Measurements from ENCODE around the gene MGLL. TPM values are rescaled to one million over a fixed set of nuclear protein-coding genes. Genes with fewer than 3 reads are reported as not detected.
"Not testable (repeated sequence)": the region's sequence is repeated elsewhere in the genome, so short reads cannot be mapped to it uniquely, and the experiment has no call there.

The MGLL gene
- total and polyA plus RNA-seq, 9 donors = 4.5 to 22.4 (median 13.3) TPM

DNA sequence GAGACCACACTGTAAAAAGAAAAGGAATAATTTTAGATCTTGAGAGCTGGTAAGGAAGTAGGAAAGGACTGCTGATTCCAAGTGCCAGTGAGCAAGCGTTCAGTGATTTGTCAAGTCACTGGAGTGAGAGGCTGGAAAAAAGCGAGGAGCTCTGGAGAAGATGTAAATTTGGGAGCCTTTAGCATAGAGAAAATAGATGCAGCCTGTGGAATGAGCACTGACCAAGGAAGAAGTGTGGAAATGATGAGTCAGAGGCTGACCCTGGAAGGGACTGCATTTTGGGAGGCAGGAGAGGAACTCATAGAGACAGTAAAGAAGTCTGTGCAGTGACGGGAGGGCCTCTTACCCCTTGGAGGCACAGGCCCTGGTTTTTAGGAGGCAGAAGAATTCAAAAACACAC, 166.7 kb downstream of the MGLL start:
- Histone ChIP-seq H3K4me3 (no peak overlapping the region), H3K4me1 (ENCODE audit: insufficient read depth) (no peaks in the 10 kb centered on the region), H3K27me3 (no peaks in the 10 kb centered on the region), H3K36me3 (no peaks in the 10 kb centered on the region), H3K27ac (no peak overlapping the region), H3K9me3 (no peaks in the 10 kb centered on the region)
- DNase-seq = no peak
- intact Hi-C loops (cut with DNase I) = loop anchor here in 1 of 4 donors (10.0 kb wide), 1 partner anchor 319 kb away; no protein-coding TSS in a partner anchor
- no peak for TF ChIP-seq POLR2A (IDR thresholded peaks at IDR 0.05)
- 58 to 84% (median 66%) methylated on average over 3 of the region's 3 CpGs for WGBS, 3 donors

GRCh38 chr3:127654993-127655392, 167.3 kb downstream of the MGLL start:
- WGBS, 3 donors = 90 to 94% (median 93%) methylated on average over 6 of the region's 6 CpGs
- not testable (repeated sequence) for H3K4me1 ChIP-seq (ENCODE audit: insufficient read depth); H3K27me3 ChIP-seq; H3K27ac ChIP-seq; H3K36me3 ChIP-seq; DNase-seq; H3K9me3 ChIP-seq; H3K4me3 ChIP-seq
- intact Hi-C loops (cut with DNase I) = loop anchor here in 2 of 4 donors (5.0 to 10.0 kb wide), 2 partner anchors 317 to 320 kb away; no protein-coding TSS in a partner anchor

GRCh38 chr3:127654374-127654773, 167.9 kb downstream of the MGLL start:
- DNase-seq = no peak
- Histone ChIP-seq H3K9me3 (no peaks in the 10 kb centered on the region), H3K4me1 (ENCODE audit: insufficient read depth) (no peaks in the 10 kb centered on the region), H3K27ac (no peak overlapping the region), H3K36me3 (no peaks in the 10 kb centered on the region), H3K4me3 (no peak overlapping the region), H3K27me3 (no peaks in the 10 kb centered on the region)
- WGBS, 3 donors = 37 to 51% (median 50%) methylated on average over 4 of the region's 4 CpGs
- intact Hi-C loops (cut with DNase I) = loop anchor here in 2 of 4 donors (5.0 to 10.0 kb wide), 2 partner anchors 318 to 320 kb away; no protein-coding TSS in a partner anchor
- TF ChIP-seq POLR2A (IDR thresholded peaks at IDR 0.05) (no peak), EP300 (IDR thresholded peaks at IDR 0.05) (no peak)
- TF ChIP-seq, protein P1, sequence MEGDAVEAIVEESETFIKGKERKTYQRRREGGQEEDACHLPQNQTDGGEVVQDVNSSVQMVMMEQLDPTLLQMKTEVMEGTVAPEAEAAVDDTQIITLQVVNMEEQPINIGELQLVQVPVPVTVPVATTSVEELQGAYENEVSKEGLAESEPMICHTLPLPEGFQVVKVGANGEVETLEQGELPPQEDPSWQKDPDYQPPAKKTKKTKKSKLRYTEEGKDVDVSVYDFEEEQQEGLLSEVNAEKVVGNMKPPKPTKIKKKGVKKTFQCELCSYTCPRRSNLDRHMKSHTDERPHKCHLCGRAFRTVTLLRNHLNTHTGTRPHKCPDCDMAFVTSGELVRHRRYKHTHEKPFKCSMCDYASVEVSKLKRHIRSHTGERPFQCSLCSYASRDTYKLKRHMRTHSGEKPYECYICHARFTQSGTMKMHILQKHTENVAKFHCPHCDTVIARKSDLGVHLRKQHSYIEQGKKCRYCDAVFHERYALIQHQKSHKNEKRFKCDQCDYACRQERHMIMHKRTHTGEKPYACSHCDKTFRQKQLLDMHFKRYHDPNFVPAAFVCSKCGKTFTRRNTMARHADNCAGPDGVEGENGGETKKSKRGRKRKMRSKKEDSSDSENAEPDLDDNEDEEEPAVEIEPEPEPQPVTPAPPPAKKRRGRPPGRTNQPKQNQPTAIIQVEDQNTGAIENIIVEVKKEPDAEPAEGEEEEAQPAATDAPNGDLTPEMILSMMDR (IDR thresholded peaks at IDR 0.05) = no peak

GRCh38 chr3:127652246-127652995, 169.9 kb downstream of the MGLL start:
- WGBS, 3 donors = 68 to 73% (median 72%) methylated on average over 13 of the region's 13 CpGs
- H3K4me1 ChIP-seq (ENCODE audit: insufficient read depth) = peaks cover 2% of the 10 kb centered on the region
- H3K27me3 ChIP-seq = no peaks in the 10 kb centered on the region
- H3K4me3 ChIP-seq = no peak overlapping the region
- intact Hi-C loops (cut with DNase I) = loop anchor here in 2 of 4 donors (5.0 to 10.0 kb wide), 2 partner anchors 320 to 322 kb away; no protein-coding TSS in a partner anchor
- H3K36me3 ChIP-seq = no peaks in the 10 kb centered on the region
- H3K9me3 ChIP-seq = no peaks in the 10 kb centered on the region
- TF ChIP-seq, protein P1 (IDR thresholded peaks at IDR 0.05) = peak; percentile 51 to 69 (median 61)
- TF ChIP-seq EP300 (IDR thresholded peaks at IDR 0.05) = no peak
- H3K27ac ChIP-seq = no peak overlapping the region
- DNase-seq = peak in 4 of 5 donors; percentile 42 to 61 (median 50)

DNA sequence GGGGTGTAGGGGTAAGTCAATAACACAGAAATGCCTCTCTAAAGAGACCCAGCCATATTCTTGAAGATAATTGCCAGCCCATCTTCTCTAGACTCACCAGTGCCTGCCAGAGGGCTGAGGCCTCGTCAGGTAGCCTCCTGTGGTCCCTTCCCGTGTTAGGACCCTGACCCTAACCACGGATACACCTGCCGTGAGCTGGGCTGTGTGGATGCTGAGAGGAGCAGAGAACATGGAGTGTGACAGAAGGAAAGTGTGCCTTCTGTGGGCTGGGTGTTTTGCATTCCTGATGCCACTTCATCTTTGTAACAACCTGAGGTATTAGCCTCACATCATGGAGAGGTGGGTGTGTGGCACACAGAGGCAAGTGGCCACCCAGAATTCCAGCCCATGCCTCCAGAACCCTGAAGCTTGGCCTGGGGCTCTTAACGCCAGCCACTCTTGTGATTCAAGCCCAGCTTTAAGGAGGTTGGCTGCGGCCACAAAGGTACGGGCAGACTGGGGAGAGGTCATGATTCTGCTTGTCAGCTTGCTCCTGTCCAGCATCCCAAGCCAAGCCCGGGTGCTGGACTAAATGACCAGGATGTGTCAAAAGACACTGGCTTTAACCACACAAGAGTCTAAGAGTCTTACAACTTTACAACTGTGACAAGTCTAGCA, 170.7 kb downstream of the MGLL start:
- H3K4me3 ChIP-seq = no peak overlapping the region
- WGBS, 3 donors = 71 to 82% (median 82%) methylated on average over 8 of the region's 8 CpGs
- H3K27me3 ChIP-seq = no peaks in the 10 kb centered on the region
- DNase-seq = no peak
- no peaks in the 10 kb centered on the region for H3K36me3 ChIP-seq
- intact Hi-C loops (cut with DNase I) = loop anchor here in 2 of 4 donors (5.0 to 10.0 kb wide), 2 partner anchors 321 to 323 kb away; no protein-coding TSS in a partner anchor
- H3K9me3 ChIP-seq = no peaks in the 10 kb centered on the region
- peaks cover 5% of the 10 kb centered on the region for H3K4me1 ChIP-seq (ENCODE audit: insufficient read depth)
- H3K27ac ChIP-seq = no peak overlapping the region
- no peak for TF ChIP-seq POLR2A (IDR thresholded peaks at IDR 0.05)
- no peak for TF ChIP-seq EP300 (IDR thresholded peaks at IDR 0.05)
- TF ChIP-seq, protein P1 (IDR thresholded peaks at IDR 0.05) = no peak

Data from ovary (tissue), 9 donors.